Activated CD4-positive, alpha-beta memory T cell treated with anti-CD3 and anti-CD28 coated beads for 36 hours (primary cell): ENCODE measurements around the gene MFN2. TPM values are rescaled to one million over a fixed set of nuclear protein-coding genes. Genes with fewer than 3 reads are reported as not detected.
A peak's percentile ranks its signal among the peaks of the same experiment; 100 is the strongest.

ENCODE experiments used
- CTCF ChIA-PET: fragments of 350-600 bp; sonication (Branson Sonifier 250); formaldehyde crosslinking; loops from one replicate; lab custom pipeline; 2021; ENCODE audit warnings: antibody characterized with exemption, inconsistent platforms; lab: Charles Lee
- POLR2A ChIA-PET: fragments of 350-600 bp; sonication (Branson Sonifier 250); formaldehyde crosslinking; loops from one replicate; lab custom pipeline; 2021; ENCODE audit warnings: antibody characterized with exemption; lab: Charles Lee
- DNase-seq: peaks from one replicate; pipeline ENCODE4 v3.0.0-alpha.2; 2020
- H3K27ac Mint-ChIP-seq: one replicate; pipeline ENCODE4 v1.8.0; 2021; ENCODE audit warnings: mixed read lengths
- H3K27me3 Mint-ChIP-seq: one replicate; pipeline ENCODE4 v1.8.0; 2021; ENCODE audit warnings: mixed read lengths
- H3K36me3 Mint-ChIP-seq: one replicate; pipeline ENCODE4 v1.8.0; 2021; ENCODE audit warnings: mixed read lengths
- H3K4me1 Mint-ChIP-seq: one replicate; pipeline ENCODE4 v1.8.0; 2021; ENCODE audit warnings: low read depth, mixed read lengths
- H3K4me3 Mint-ChIP-seq: one replicate; pipeline ENCODE4 v1.8.0; 2021; ENCODE audit warnings: mild to moderate bottlenecking, mixed read lengths
- H3K9me3 Mint-ChIP-seq: one replicate; pipeline ENCODE4 v1.8.0; 2021; ENCODE audit warnings: mixed read lengths
- intact Hi-C: fragments of 100-400 bp; cut with micrococcal nuclease; formaldehyde crosslinking; loops from one replicate; pipeline ENCODE4 v1.15.1; 2023
- total RNA-seq, 2 experiments: library from RNA; stranded (reverse); gene quantifications; one replicate each; pipeline ENCODE4 v1.2.3, GENCODE V29; 2021

MFN2 gene
- total RNA-seq, 2 experiments from 2014 or later, result 52.0 to 58.1 TPM

DNA sequence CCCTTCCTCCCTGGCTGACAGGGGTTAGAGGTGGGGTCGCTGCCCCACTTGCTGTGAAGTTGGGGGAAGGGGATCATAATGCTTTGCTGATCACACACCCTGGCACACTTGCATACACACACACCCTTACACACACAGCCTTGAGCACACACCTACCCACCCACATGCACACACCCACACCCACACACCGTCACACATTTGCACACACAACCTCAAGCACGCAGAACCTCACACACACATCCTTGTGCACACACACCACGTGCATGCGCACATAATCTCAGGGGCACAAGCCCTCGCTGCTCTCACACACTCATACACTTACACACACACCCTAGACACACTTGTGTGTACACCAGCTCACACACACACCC, 66.5 kb downstream of the MFN2 start:
- ChIA-PET CTCF (interaction anchor here (0.6 to 3.2 kb wide), 5 partner anchors 9 to 226 kb away, joined by 3 to 18 read pairs (median 4); partner anchors contain the start of gene TNFRSF8), POLR2A (interaction anchor here (1.2 to 4.8 kb wide), 8 partner anchors 10 to 138 kb away, joined by 3 to 49 read pairs (median 8); partner anchors contain the start of genes MIIP and TNFRSF8)
- intact Hi-C loops, result loop anchor here (1.0 to 10.0 kb wide), 5 partner anchors 10 to 142 kb away; no protein-coding TSS in a partner anchor
- H3K27me3 Mint-ChIP-seq, result peaks cover 7% of the 10 kb centered on the region
- no peak for DNase-seq
- peaks cover 20% of the 10 kb centered on the region for H3K4me1 Mint-ChIP-seq
- H3K36me3 Mint-ChIP-seq, result no peaks in the 10 kb centered on the region
- H3K4me3 Mint-ChIP-seq, result no peak overlapping the region
- H3K27ac Mint-ChIP-seq, result no peak overlapping the region
- no peaks in the 10 kb centered on the region for H3K9me3 Mint-ChIP-seq

DNA sequence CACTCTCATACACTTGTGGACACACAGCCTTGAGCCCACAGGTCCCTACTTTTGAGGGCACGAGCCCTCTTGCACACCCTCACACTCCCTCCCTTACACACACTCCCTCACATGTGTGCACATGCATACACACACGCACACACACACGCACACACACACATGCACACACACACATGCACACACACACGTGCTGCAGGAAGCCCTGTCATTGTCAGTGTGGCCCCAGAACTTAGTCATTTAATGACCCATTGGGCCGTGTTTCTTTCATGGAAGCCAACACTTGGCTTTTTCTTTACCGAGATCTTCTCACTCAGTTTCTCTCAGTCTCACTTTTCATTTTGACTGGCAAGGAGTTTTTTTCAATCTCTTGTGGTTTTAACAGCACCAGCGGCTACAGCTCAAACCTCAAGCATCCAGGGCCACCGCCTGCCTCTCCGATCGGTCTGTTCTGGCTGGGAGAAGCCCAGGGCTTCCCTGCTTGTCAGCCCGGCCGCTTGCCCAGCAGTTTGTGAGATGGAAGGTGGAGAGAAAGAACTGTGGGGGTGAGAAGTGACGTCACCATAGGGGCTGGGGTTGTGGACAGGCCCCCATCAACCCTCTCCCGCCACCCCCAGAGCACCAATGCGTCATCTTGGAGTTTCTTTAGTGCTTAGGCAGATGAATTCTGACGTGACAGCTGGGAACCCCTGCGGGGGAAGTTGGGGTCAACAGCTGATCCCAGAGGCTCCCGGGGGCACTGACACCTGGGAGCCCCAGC, 67.1 kb downstream of the MFN2 start:
- intact Hi-C loops, result loop anchor here (1.0 to 10.0 kb wide), 5 partner anchors 9 to 142 kb away; no protein-coding TSS in a partner anchor
- ChIA-PET CTCF (interaction anchor here (1.0 to 3.2 kb wide), 5 partner anchors 8 to 138 kb away, joined by 3 to 18 read pairs (median 4); partner anchors contain the start of gene TNFRSF8), POLR2A (interaction anchor here (0.6 to 4.8 kb wide), 10 partner anchors 10 to 1082 kb away, joined by 3 to 49 read pairs (median 6); partner anchors contain the start of genes MIIP and TNFRSF8)
- H3K27ac Mint-ChIP-seq, result no peak overlapping the region
- H3K9me3 Mint-ChIP-seq, result no peaks in the 10 kb centered on the region
- peaks cover 7% of the 10 kb centered on the region for H3K27me3 Mint-ChIP-seq
- DNase-seq, result peak; percentile 85
- no peaks in the 10 kb centered on the region for H3K36me3 Mint-ChIP-seq
- peaks cover 26% of the 10 kb centered on the region for H3K4me1 Mint-ChIP-seq
- H3K4me3 Mint-ChIP-seq, result no peak overlapping the region

- no peaks in the 10 kb centered on the region for H3K36me3 Mint-ChIP-seq
- POLR2A ChIA-PET, result interaction anchor here (1.4 to 4.8 kb wide), 6 partner anchors 9 to 140 kb away, joined by 5 to 49 read pairs (median 15); partner anchors contain the start of gene TNFRSF8
- H3K9me3 Mint-ChIP-seq, result no peaks in the 10 kb centered on the region
- no peak overlapping the region for H3K27ac Mint-ChIP-seq
- CTCF ChIA-PET, result interaction anchor here (1.0 to 3.2 kb wide), 2 partner anchors 9 to 31 kb away, joined by 3 to 18 read pairs; no protein-coding TSS in a partner anchor
- peaks cover 7% of the 10 kb centered on the region for H3K27me3 Mint-ChIP-seq
- no peak for DNase-seq
- H3K4me1 Mint-ChIP-seq, result peaks cover 35% of the 10 kb centered on the region
- intact Hi-C loops, result loop anchor here (10.0 kb wide), 1 partner anchor 144 kb away; no protein-coding TSS in a partner anchor
- no peak overlapping the region for H3K4me3 Mint-ChIP-seq
Observed at GRCh38 chr1:12048372-12048771, 68.1 kb downstream of the MFN2 start.

- CTCF ChIA-PET, result interaction anchor here (0.6 to 1.1 kb wide), 2 partner anchors 12 to 30 kb away, joined by 3 to 4 read pairs; no protein-coding TSS in a partner anchor
- Mint-ChIP-seq H3K27me3 (peaks cover 4% of the 10 kb centered on the region), H3K9me3 (no peaks in the 10 kb centered on the region), H3K27ac (no peak overlapping the region), H3K4me3 (no peak overlapping the region), H3K36me3 (no peaks in the 10 kb centered on the region), H3K4me1 (peaks cover 39% of the 10 kb centered on the region)
- no peak for DNase-seq
- POLR2A ChIA-PET, result interaction anchor here (1.4 kb wide), 1 partner anchor 18 kb away, joined by 5 read pairs; no protein-coding TSS in a partner anchor
- intact Hi-C loops, result loop anchor here (10.0 kb wide), 1 partner anchor 145 kb away; no protein-coding TSS in a partner anchor
Observed at GRCh38 chr1:12049616-12050015, 69.4 kb downstream of the MFN2 start.

GRCh38 chr1:12051361-12051760, 71.1 kb downstream of the MFN2 start:
- peaks cover 8% of the 10 kb centered on the region for H3K27me3 Mint-ChIP-seq
- intact Hi-C loops, result no loop called here
- no peak for DNase-seq
- peaks cover 43% of the 10 kb centered on the region for H3K4me1 Mint-ChIP-seq
- H3K27ac Mint-ChIP-seq, result peak overlapping the region; percentile 33
- H3K9me3 Mint-ChIP-seq, result no peaks in the 10 kb centered on the region
- POLR2A ChIA-PET, result interaction anchor here (0.8 to 2.5 kb wide), 4 partner anchors 8 to 143 kb away, joined by 3 to 18 read pairs (median 12); no protein-coding TSS in a partner anchor
- no peaks in the 10 kb centered on the region for H3K36me3 Mint-ChIP-seq
- no peak overlapping the region for H3K4me3 Mint-ChIP-seq
- CTCF ChIA-PET, result interaction anchor here (0.8 to 2.6 kb wide), 4 partner anchors 11 to 73 kb away, joined by 3 to 18 read pairs (median 6); no protein-coding TSS in a partner anchor

GRCh38 chr1:12052008-12052573, 71.8 kb downstream of the MFN2 start:
- H3K27ac Mint-ChIP-seq, result peak overlapping the region; percentile 49
- no peaks in the 10 kb centered on the region for H3K36me3 Mint-ChIP-seq

GRCh38 chr1:12052997-12053686, 72.9 kb downstream of the MFN2 start:
- intact Hi-C loops, result loop anchor here (1.0 kb wide), 2 partner anchors 9 to 104 kb away; no protein-coding TSS in a partner anchor
- Mint-ChIP-seq H3K36me3 (peaks cover 1% of the 10 kb centered on the region), H3K27me3 (peaks cover 8% of the 10 kb centered on the region), H3K9me3 (no peaks in the 10 kb centered on the region), H3K27ac (no peak overlapping the region), H3K4me3 (no peak overlapping the region), H3K4me1 (peaks cover 61% of the 10 kb centered on the region)
- CTCF ChIA-PET, result interaction anchor here (1.2 kb wide), 1 partner anchor 14 kb away, joined by 3 read pairs; no protein-coding TSS in a partner anchor
- DNase-seq, result no peak
- POLR2A ChIA-PET, result interaction anchor here (1.9 to 2.5 kb wide), 2 partner anchors 15 to 144 kb away, joined by 16 to 18 read pairs; no protein-coding TSS in a partner anchor

More at GRCh38 chr1:12052008-12052573, 71.8 kb downstream of the MFN2 start:
- Mint-ChIP-seq H3K4me1 (peaks cover 50% of the 10 kb centered on the region), H3K27me3 (peaks cover 8% of the 10 kb centered on the region), H3K4me3 (no peak overlapping the region), H3K9me3 (no peaks in the 10 kb centered on the region)
- ChIA-PET POLR2A (interaction anchor here (1.1 to 2.5 kb wide), 4 partner anchors 11 to 143 kb away, joined by 4 to 18 read pairs (median 12); partner anchors contain the start of gene TNFRSF8), CTCF (interaction anchor here (0.8 to 2.6 kb wide), 4 partner anchors 12 to 73 kb away, joined by 3 to 18 read pairs (median 6); no protein-coding TSS in a partner anchor)
- intact Hi-C loops, result loop anchor here (1.0 kb wide), 2 partner anchors 8 to 105 kb away; no protein-coding TSS in a partner anchor
- peak; percentile 80 for DNase-seq

GRCh38 chr1:12053752-12054548, 73.7 kb downstream of the MFN2 start:
- no peak overlapping the region for H3K4me3 Mint-ChIP-seq
- peaks cover 67% of the 10 kb centered on the region for H3K4me1 Mint-ChIP-seq
- ChIA-PET CTCF (interaction anchor here (1.2 kb wide), 1 partner anchor 13 kb away, joined by 3 read pairs; no protein-coding TSS in a partner anchor), POLR2A (interaction anchor here (1.0 to 4.4 kb wide), 2 partner anchors 9 to 13 kb away, joined by 3 to 23 read pairs; no protein-coding TSS in a partner anchor)
- DNase-seq, result peak; percentile 59
- H3K9me3 Mint-ChIP-seq, result no peaks in the 10 kb centered on the region
- peak overlapping the region; percentile 64 for H3K27ac Mint-ChIP-seq
- peaks cover 4% of the 10 kb centered on the region for H3K27me3 Mint-ChIP-seq
- peaks cover 3% of the 10 kb centered on the region for H3K36me3 Mint-ChIP-seq
- intact Hi-C loops, result no loop called here

- peaks cover 3% of the 10 kb centered on the region for H3K36me3 Mint-ChIP-seq
- DNase-seq, result no peak
- no peak overlapping the region for H3K27ac Mint-ChIP-seq
- ChIA-PET POLR2A (interaction anchor here (3.9 to 4.4 kb wide), 2 partner anchors 12 to 147 kb away, joined by 17 to 23 read pairs; no protein-coding TSS in a partner anchor), CTCF (interaction anchor here (0.8 to 2.5 kb wide), 3 partner anchors 8 to 24 kb away, joined by 4 to 17 read pairs (median 5); no protein-coding TSS in a partner anchor)
- intact Hi-C loops, result no loop called here
- peaks cover 4% of the 10 kb centered on the region for H3K27me3 Mint-ChIP-seq
- H3K4me3 Mint-ChIP-seq, result no peak overlapping the region
- peaks cover 80% of the 10 kb centered on the region for H3K4me1 Mint-ChIP-seq
- H3K9me3 Mint-ChIP-seq, result no peaks in the 10 kb centered on the region
Observed at GRCh38 chr1:12055259-12055658, 75.0 kb downstream of the MFN2 start.

DNA sequence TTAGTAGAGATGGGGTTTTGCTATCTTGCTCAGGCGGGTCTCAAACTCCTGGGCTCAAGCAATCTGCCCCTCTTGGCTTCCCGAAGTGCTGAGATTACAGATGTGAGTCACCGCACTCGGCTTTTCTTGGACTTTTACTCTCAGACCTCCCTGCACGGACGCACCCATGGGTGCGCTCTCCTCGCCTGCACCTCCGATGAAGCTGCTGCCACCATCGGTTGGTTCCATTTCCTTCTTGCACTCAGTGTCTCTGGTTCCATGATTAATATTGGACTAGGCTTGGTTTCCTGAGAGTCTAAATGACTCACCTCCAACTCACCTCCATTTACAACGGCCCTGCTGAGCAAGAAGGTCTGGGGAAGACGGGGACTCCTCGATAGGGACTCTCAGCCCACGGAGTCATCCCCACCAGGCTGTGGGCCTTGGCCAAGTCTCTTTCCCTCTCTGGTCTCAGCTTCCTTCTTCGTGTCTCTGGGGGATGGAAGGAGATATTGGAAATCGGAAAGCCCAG, 76.1 kb downstream of the MFN2 start:
- Mint-ChIP-seq H3K27me3 (peaks cover 5% of the 10 kb centered on the region), H3K4me1 (peaks cover 85% of the 10 kb centered on the region), H3K36me3 (peaks cover 3% of the 10 kb centered on the region), H3K9me3 (no peaks in the 10 kb centered on the region), H3K4me3 (no peak overlapping the region), H3K27ac (peak overlapping the region; percentile 40)
- intact Hi-C loops, result loop anchor here (1.0 kb wide), 2 partner anchors 9 to 12 kb away; no protein-coding TSS in a partner anchor
- peak; percentile 78 for DNase-seq
- POLR2A ChIA-PET, result interaction anchor here (0.9 to 4.4 kb wide), 7 partner anchors 9 to 148 kb away, joined by 3 to 23 read pairs (median 9); partner anchors contain the start of gene MIIP
- CTCF ChIA-PET, result interaction anchor here (1.1 to 2.5 kb wide), 5 partner anchors 9 to 23 kb away, joined by 3 to 17 read pairs (median 4); no protein-coding TSS in a partner anchor
